Fibroblast of lung (primary cell): ENCODE measurements around the gene LOXL3. TPM values are rescaled to one million over a fixed set of nuclear protein-coding genes. Genes with fewer than 3 reads are reported as not detected.
A peak's percentile ranks its signal among the peaks of the same experiment; 100 is the strongest.

Experiments used
- DNase-seq, 2 donors: peaks; one replicate each; pipeline versions ENCODE4 v3.0.0 to v3.0.0-alpha.2; 2010; ENCODE audit warnings: low read depth in 2 of 2
- H2AFZ ChIP-seq: 2 replicates; pipeline ENCODE4 v1.5.1; 2012; ENCODE audit warnings: low read length, control low read depth, inconsistent platforms
- H3K27ac ChIP-seq: 2 replicates; pipeline ENCODE4 v1.5.1; 2011; ENCODE audit warnings: low read length, control low read depth; ENCODE audit not compliant: insufficient read depth
- H3K27me3 ChIP-seq: 2 replicates; pipeline ENCODE4 v1.5.1; 2011; ENCODE audit warnings: mild to moderate bottlenecking, low read length; ENCODE audit not compliant: control insufficient read depth, insufficient read depth
- H3K36me3 ChIP-seq: 2 replicates; pipeline ENCODE4 v1.5.1; 2011; ENCODE audit warnings: low read length; ENCODE audit not compliant: control insufficient read depth, insufficient read depth
- H3K4me1 ChIP-seq: 2 replicates; pipeline ENCODE4 v1.5.1; 2011; ENCODE audit warnings: low read length; ENCODE audit not compliant: control insufficient read depth, insufficient read depth; ENCODE audit errors: extremely low read depth
- H3K4me2 ChIP-seq: 2 replicates; pipeline ENCODE4 v1.5.1; 2011; ENCODE audit warnings: low read length, control low read depth; ENCODE audit not compliant: insufficient read depth; ENCODE audit errors: extremely low read depth
- H3K4me3 ChIP-seq, 4 experiments: fragments of 200-600 bp in 1 of 4; sonication (generic) in 1 of 4; replicated peaks in 1 of 4; 2 replicates each; pipeline ENCODE4 v1.5.1; 2011 to 2016; ENCODE audit warnings: low read length in 4 of 4, low read depth in 3 of 4, mild to moderate bottlenecking in 3 of 4, control low read depth in 2 of 4, inconsistent platforms in 1 of 4, mixed read lengths in 1 of 4; ENCODE audit not compliant: insufficient read depth in 1 of 4; ENCODE audit errors: control extremely low read depth in 1 of 4
- H3K79me2 ChIP-seq: 2 replicates; pipeline ENCODE4 v1.5.1; 2012; ENCODE audit warnings: mild to moderate bottlenecking, low read length, inconsistent platforms; ENCODE audit not compliant: control insufficient read depth, insufficient read depth
- H3K9ac ChIP-seq: 2 replicates; pipeline ENCODE4 v1.5.1; 2011; ENCODE audit warnings: mild to moderate bottlenecking, low read length, control low read depth; ENCODE audit not compliant: insufficient read depth
- H3K9me3 ChIP-seq: 2 replicates; pipeline ENCODE4 v1.5.1; 2012; ENCODE audit warnings: low read depth, low read length; ENCODE audit not compliant: control insufficient read depth, insufficient read depth
- H4K20me1 ChIP-seq: 2 replicates; pipeline ENCODE4 v1.5.1; 2011; ENCODE audit warnings: low read length; ENCODE audit not compliant: control insufficient read depth, insufficient read depth; ENCODE audit errors: extremely low read depth
- EZH2 ChIP-seq: IDR thresholded peaks from 2 replicates; pipeline ENCODE4 v1.5.1; 2012; ENCODE audit warnings: low read length, control low read depth, mild to moderate bottlenecking; ENCODE audit errors: missing control alignments
- polyA plus RNA-seq, 2 donors: library from polyadenylated mRNA; depleted of rRNA in 1 of 2; stranded (reverse) in 1 of 2; unstranded in 1 of 2; fragments of >200 nt; gene quantifications; 2 replicates each; pipeline ENCODE4 v1.2.1, GENCODE V29; 2011 to 2012; ENCODE audit warnings: missing spikeins in 1 of 2
- total RNA-seq: library from RNA; depleted of rRNA; stranded (reverse); fragments of >200 nt; gene quantifications from 2 replicates; pipeline ENCODE4 v1.2.1, GENCODE V29; 2014
- TF ChIP-seq, protein P1 (sequence below), 2 donors: IDR thresholded peaks in 1 of 2; conservative IDR thresholded peaks in 1 of 2; 1 replicate in 1 of 2; 2 replicates in 1 of 2; pipeline ENCODE4 v1.5.1; 2011 to 2012; ENCODE audit warnings: low read length in 2 of 2, control low read depth in 1 of 2, inconsistent platforms in 1 of 2, low read depth in 1 of 2, mild to moderate bottlenecking in 1 of 2

The LOXL3 gene
- total and polyA plus RNA-seq, 2 donors (not counting 1 experiment from before 2014, with no cell fraction given), result 20.6 to 26.4 TPM

DNA sequence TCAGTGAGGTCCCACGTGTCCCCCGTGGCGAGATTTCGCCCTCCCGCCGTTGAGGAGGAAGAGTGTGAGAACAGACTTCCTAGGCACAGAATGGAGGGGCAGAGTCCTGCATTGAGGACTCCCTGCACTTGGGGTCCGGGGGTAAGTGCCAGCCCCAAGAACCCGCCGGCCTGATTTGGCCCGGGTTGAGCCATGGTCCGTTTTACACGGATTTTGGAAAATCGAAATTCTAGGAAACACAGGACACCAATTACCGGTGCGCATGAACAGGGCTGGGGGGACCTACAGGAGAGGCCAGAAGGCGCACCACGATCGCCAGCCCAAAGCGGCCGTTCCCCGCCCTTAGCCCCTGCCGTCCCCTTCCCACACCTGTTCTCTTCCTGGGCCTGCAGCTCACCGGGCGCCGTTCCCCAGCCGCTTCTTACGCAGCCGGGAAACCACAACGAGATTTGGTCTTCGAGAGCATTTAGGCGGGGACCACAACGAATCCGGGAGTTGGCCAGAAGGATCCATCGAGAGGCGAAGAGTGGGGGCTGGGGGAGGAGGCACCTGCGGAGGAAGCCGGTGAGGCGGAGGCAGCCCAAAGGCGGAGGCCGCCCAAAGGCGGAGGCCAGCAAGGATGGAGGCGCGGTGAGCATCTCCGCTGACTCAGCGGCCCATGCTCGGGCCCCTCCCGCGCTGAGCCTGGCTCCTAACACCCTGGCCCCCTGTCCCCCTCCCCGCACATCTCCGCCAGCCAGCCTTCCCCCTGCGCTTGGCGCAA, 40.0 kb downstream of the LOXL3 start:
- H3K27ac ChIP-seq, result no peak overlapping the region
- no peaks in the 10 kb centered on the region for H4K20me1 ChIP-seq
- no peak for DNase-seq
- no peak overlapping the region for H3K4me3 ChIP-seq
- H3K4me2 ChIP-seq, result no peak overlapping the region
- no peaks in the 10 kb centered on the region for H3K36me3 ChIP-seq
- no peaks in the 10 kb centered on the region for H3K4me1 ChIP-seq
- TF ChIP-seq, protein P1, sequence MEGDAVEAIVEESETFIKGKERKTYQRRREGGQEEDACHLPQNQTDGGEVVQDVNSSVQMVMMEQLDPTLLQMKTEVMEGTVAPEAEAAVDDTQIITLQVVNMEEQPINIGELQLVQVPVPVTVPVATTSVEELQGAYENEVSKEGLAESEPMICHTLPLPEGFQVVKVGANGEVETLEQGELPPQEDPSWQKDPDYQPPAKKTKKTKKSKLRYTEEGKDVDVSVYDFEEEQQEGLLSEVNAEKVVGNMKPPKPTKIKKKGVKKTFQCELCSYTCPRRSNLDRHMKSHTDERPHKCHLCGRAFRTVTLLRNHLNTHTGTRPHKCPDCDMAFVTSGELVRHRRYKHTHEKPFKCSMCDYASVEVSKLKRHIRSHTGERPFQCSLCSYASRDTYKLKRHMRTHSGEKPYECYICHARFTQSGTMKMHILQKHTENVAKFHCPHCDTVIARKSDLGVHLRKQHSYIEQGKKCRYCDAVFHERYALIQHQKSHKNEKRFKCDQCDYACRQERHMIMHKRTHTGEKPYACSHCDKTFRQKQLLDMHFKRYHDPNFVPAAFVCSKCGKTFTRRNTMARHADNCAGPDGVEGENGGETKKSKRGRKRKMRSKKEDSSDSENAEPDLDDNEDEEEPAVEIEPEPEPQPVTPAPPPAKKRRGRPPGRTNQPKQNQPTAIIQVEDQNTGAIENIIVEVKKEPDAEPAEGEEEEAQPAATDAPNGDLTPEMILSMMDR (conservative IDR thresholded peaks at IDR 0.05 in 1 of 2, IDR thresholded peaks at IDR 0.05 in 1 of 2; ENCODE audit: low read depth in 1 of 2, low read length in 2 of 2), result no peak
- TF ChIP-seq EZH2, result peak; percentile 99
- no peak overlapping the region for H2AFZ ChIP-seq
- H3K27me3 ChIP-seq, result peaks cover 76% of the 10 kb centered on the region
- H3K79me2 ChIP-seq, result no peaks in the 10 kb centered on the region
- H3K9ac ChIP-seq, result no peak overlapping the region
- no peaks in the 10 kb centered on the region for H3K9me3 ChIP-seq

DNA sequence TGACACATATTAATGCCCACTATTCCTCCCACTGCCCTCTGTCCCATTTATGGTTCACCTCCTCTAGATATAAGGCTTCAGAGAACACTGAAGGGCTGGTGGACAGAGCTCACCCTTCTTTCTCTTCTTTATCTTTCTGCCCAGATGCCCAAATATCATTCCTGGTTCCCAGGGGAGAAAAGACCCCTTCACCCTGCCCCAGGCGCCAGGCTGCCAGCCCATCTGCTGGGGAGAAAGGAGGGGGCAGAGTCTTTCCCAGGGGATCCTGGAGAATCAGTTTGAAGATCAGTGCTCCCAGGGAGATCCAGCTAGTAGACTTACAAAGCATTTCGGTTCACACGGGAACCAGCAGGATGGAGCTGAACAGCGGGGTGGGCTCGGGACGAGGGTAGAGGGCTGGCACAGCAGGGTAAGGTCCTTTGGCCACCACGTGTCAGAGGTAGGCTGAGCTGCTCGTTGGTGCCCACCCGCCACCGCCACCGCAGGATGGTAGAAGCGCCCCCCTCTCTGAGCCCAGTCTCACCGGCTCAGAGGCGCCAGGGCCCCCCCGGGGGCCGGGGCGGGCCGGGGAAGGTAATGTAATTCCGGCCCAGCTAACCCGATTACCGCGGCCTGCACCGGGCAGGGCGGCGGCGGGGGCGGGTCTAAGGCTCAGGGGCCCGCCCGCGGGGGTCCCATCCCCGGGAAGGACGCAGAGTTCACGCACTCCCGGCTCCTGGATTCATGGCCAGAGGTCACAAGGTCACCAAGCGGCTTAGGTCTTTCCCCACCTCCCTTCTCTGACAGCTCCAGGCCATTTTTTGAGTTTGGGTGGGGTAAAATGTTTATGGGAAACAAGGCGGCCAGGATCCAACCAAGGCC, 40.8 kb downstream of the LOXL3 start:
- H3K4me1 ChIP-seq, result no peaks in the 10 kb centered on the region
- H3K9me3 ChIP-seq, result no peaks in the 10 kb centered on the region
- no peak overlapping the region for H2AFZ ChIP-seq
- peaks cover 68% of the 10 kb centered on the region for H3K27me3 ChIP-seq
- DNase-seq, result no peak
- TF ChIP-seq EZH2, result no peak
- TF ChIP-seq, protein P1 (conservative IDR thresholded peaks at IDR 0.05 in 1 of 2, IDR thresholded peaks at IDR 0.05 in 1 of 2; ENCODE audit: low read depth in 1 of 2, low read length in 2 of 2), result no peak
- H3K9ac ChIP-seq, result no peak overlapping the region
- H4K20me1 ChIP-seq, result no peaks in the 10 kb centered on the region
- no peak overlapping the region for H3K27ac ChIP-seq
- H3K79me2 ChIP-seq, result no peaks in the 10 kb centered on the region
- H3K36me3 ChIP-seq, result no peaks in the 10 kb centered on the region
- no peak overlapping the region for H3K4me2 ChIP-seq
- no peak overlapping the region for H3K4me3 ChIP-seq
